Astrocyte (in vitro differentiated cells and primary cell): ENCODE data around the gene DOCK3. TPM values are rescaled to one million over a fixed set of nuclear protein-coding genes. Genes with fewer than 3 reads are reported as not detected.

Experiments
- DNase-seq: peaks from one replicate; pipeline ENCODE4 v3.0.0-alpha.2; 2010; ENCODE audit warnings: low read depth
- FAIRE-seq: peaks from 2 replicates; lab custom pipeline; 2011; peaks lifted over from hg19 to GRCh38; lab: Jason Lieb, UNC
- H2AFZ ChIP-seq: 2 replicates; pipeline ENCODE4 v1.6.0; 2012; ENCODE audit warnings: low read depth, low read length, inconsistent platforms
- H3K27ac ChIP-seq: 2 replicates; pipeline ENCODE4 v1.5.1; 2011; ENCODE audit warnings: low read depth, low read length, inconsistent platforms
- H3K27me3 ChIP-seq: 2 replicates; pipeline ENCODE4 v1.6.0; 2011; ENCODE audit warnings: low read length, inconsistent platforms; ENCODE audit not compliant: insufficient read depth
- H3K36me3 ChIP-seq: 2 replicates; pipeline ENCODE4 v1.5.1; 2011; ENCODE audit warnings: low read length, inconsistent platforms; ENCODE audit not compliant: insufficient read depth
- H3K4me1 ChIP-seq: 2 replicates; pipeline ENCODE4 v1.5.1; 2011; ENCODE audit warnings: low read length, inconsistent platforms; ENCODE audit not compliant: insufficient read depth
- H3K4me2 ChIP-seq: 2 replicates; pipeline ENCODE4 v1.6.0; 2012; ENCODE audit warnings: low read length, inconsistent platforms
- H3K4me3 ChIP-seq: 2 replicates; pipeline ENCODE4 v1.5.1; 2011; ENCODE audit warnings: low read depth, mild to moderate bottlenecking, low read length, inconsistent platforms; ENCODE audit not compliant: insufficient read depth
- H3K79me2 ChIP-seq: 2 replicates; pipeline ENCODE4 v1.6.0; 2012; ENCODE audit warnings: mild to moderate bottlenecking, low read length, inconsistent platforms; ENCODE audit not compliant: insufficient read depth
- H3K9ac ChIP-seq: 2 replicates; pipeline ENCODE4 v1.6.0; 2012; ENCODE audit warnings: mild to moderate bottlenecking, low read length, inconsistent platforms
- H3K9me3 ChIP-seq: 2 replicates; pipeline ENCODE4 v1.5.1; 2012; ENCODE audit warnings: low read depth, mild to moderate bottlenecking, low read length, inconsistent platforms; ENCODE audit not compliant: insufficient read depth
- H4K20me1 ChIP-seq: 2 replicates; pipeline ENCODE4 v1.6.0; 2012; ENCODE audit warnings: low read length, inconsistent platforms; ENCODE audit not compliant: insufficient read depth
- H3K27ac Mint-ChIP-seq: one replicate; pipeline ENCODE4 v1.8.0; 2021; ENCODE audit warnings: mild to moderate bottlenecking, mixed read lengths; ENCODE audit not compliant: unreplicated experiment
- H3K27me3 Mint-ChIP-seq: one replicate; pipeline ENCODE4 v1.8.0; 2021; ENCODE audit warnings: low read depth, mixed read lengths; ENCODE audit not compliant: unreplicated experiment
- H3K36me3 Mint-ChIP-seq: one replicate; pipeline ENCODE4 v1.8.0; 2021; ENCODE audit warnings: low read depth, mixed read lengths; ENCODE audit not compliant: unreplicated experiment
- H3K4me1 Mint-ChIP-seq: one replicate; pipeline ENCODE4 v1.8.0; 2021; ENCODE audit warnings: low read depth, mixed read lengths; ENCODE audit not compliant: unreplicated experiment
- H3K4me3 Mint-ChIP-seq: one replicate; pipeline ENCODE4 v1.8.0; 2021; ENCODE audit warnings: mild to moderate bottlenecking, moderate library complexity, mixed read lengths; ENCODE audit not compliant: unreplicated experiment
- H3K9me3 Mint-ChIP-seq: one replicate; pipeline ENCODE4 v1.8.0; 2021; ENCODE audit warnings: mild to moderate bottlenecking, mixed read lengths; ENCODE audit not compliant: unreplicated experiment
- EZH2 ChIP-seq: IDR thresholded peaks from 2 replicates; pipeline ENCODE4 v1.6.1; 2012; ENCODE audit warnings: mild to moderate bottlenecking, low read length, inconsistent platforms; ENCODE audit not compliant: insufficient read depth
- total RNA-seq: library from RNA; stranded (reverse); gene quantifications from 2 replicates; pipeline ENCODE4 v1.2.1, GENCODE V29; 2021
- TF ChIP-seq, protein P1 (sequence below): IDR thresholded peaks from 2 replicates; pipeline ENCODE4 v1.5.1; 2011; ENCODE audit warnings: low read depth, mild to moderate bottlenecking, inconsistent platforms, low read length, moderate library complexity; ENCODE audit not compliant: insufficient read depth

DOCK3 gene
- total RNA-seq, 1 donor from 2014 or later, result 3.3 TPM

DNA sequence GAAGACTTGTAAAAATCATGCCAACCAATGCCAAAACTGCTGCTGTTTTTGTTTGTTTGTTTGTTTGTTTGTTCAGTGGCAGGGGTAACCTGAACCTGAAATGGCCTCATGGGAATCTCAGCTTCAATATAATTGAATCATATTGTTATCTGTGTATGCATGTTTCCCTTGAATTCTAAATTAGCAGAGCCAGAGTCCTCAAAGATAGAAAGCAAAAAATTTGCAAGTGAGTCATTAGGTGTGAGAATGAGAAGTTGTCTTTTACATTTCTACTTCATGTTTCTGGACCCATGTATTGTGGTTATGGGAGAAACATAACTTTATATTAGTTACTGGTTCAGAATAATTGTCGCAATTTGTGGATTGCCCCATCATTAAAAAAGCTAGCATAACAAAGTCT, 249.2 kb downstream of the DOCK3 start:
- no peaks in the 10 kb centered on the region for H3K36me3 ChIP-seq
- no peak overlapping the region for H3K4me3 Mint-ChIP-seq
- no peak for TF ChIP-seq EZH2
- TF ChIP-seq, protein P1, sequence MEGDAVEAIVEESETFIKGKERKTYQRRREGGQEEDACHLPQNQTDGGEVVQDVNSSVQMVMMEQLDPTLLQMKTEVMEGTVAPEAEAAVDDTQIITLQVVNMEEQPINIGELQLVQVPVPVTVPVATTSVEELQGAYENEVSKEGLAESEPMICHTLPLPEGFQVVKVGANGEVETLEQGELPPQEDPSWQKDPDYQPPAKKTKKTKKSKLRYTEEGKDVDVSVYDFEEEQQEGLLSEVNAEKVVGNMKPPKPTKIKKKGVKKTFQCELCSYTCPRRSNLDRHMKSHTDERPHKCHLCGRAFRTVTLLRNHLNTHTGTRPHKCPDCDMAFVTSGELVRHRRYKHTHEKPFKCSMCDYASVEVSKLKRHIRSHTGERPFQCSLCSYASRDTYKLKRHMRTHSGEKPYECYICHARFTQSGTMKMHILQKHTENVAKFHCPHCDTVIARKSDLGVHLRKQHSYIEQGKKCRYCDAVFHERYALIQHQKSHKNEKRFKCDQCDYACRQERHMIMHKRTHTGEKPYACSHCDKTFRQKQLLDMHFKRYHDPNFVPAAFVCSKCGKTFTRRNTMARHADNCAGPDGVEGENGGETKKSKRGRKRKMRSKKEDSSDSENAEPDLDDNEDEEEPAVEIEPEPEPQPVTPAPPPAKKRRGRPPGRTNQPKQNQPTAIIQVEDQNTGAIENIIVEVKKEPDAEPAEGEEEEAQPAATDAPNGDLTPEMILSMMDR, result no peak
- H4K20me1 ChIP-seq, result no peaks in the 10 kb centered on the region
- H3K27ac ChIP-seq, result no peak overlapping the region
- no peak overlapping the region for H2AFZ ChIP-seq
- H3K79me2 ChIP-seq, result no peaks in the 10 kb centered on the region
- H3K27ac Mint-ChIP-seq, result no peak overlapping the region
- H3K9me3 Mint-ChIP-seq, result peaks cover 18% of the 10 kb centered on the region
- H3K27me3 ChIP-seq, result no peaks in the 10 kb centered on the region
- DNase-seq (no peak), FAIRE-seq (no peak)
- peaks cover 2% of the 10 kb centered on the region for H3K36me3 Mint-ChIP-seq
- H3K4me2 ChIP-seq, result no peak overlapping the region
- H3K4me3 ChIP-seq, result no peak overlapping the region
- H3K27me3 Mint-ChIP-seq, result no peaks in the 10 kb centered on the region
- no peaks in the 10 kb centered on the region for H3K4me1 Mint-ChIP-seq
- H3K9ac ChIP-seq, result no peak overlapping the region
- H3K4me1 ChIP-seq, result no peaks in the 10 kb centered on the region
- no peaks in the 10 kb centered on the region for H3K9me3 ChIP-seq

DNA sequence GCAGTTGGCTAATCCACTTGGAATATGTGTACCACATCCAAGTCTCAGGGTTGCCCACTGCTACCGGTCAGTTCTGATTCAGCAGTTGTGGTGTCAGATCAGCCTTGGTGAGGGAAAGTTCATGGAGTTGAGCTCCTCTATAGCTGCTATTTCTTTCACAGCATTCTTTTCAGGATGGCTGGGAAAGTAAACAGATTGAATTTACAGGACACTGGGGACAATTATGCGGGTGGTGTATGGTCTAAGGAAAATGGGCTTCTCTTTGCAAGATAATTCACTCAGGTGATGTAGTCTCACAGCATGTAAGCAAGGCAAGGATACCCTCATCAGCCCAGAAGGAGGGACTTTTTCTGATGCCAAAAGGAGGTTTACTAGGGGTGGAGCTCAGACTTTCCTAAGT, 249.9 kb downstream of the DOCK3 start:
- Histone ChIP-seq H3K4me2 (no peak overlapping the region), H3K4me3 (no peak overlapping the region), H3K79me2 (no peaks in the 10 kb centered on the region), H4K20me1 (no peaks in the 10 kb centered on the region), H3K9ac (no peak overlapping the region), H2AFZ (no peak overlapping the region), H3K36me3 (no peaks in the 10 kb centered on the region), H3K9me3 (no peaks in the 10 kb centered on the region), H3K4me1 (no peaks in the 10 kb centered on the region), H3K27me3 (no peaks in the 10 kb centered on the region), H3K27ac (no peak overlapping the region)
- FAIRE-seq (no peak), DNase-seq (no peak)
- no peaks in the 10 kb centered on the region for H3K27me3 Mint-ChIP-seq
- H3K4me3 Mint-ChIP-seq, result no peak overlapping the region
- peaks cover 13% of the 10 kb centered on the region for H3K9me3 Mint-ChIP-seq
- no peaks in the 10 kb centered on the region for H3K4me1 Mint-ChIP-seq
- TF ChIP-seq, protein P1, result no peak
- no peak for TF ChIP-seq EZH2
- H3K27ac Mint-ChIP-seq, result no peak overlapping the region
- H3K36me3 Mint-ChIP-seq, result peaks cover 2% of the 10 kb centered on the region

DNA sequence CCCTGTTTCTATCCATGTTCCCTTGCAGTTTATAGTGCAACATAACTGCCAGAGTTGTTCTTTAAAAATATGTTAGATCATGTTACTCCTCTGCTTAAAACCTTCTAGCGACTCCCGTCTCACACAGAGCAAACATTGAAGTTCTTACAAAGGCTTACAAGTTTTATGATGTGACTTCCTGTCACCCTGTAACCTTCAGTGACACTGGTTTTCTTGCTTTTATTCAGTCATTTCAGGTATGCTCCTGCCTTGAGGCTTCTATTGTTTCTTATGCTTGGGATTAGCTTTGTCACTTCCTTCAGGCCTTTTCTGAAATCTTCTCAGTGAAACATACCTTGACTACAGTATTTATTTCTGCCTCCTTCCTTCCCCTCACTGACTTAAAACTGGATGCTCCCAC, 252.1 kb downstream of the DOCK3 start:
- Histone ChIP-seq H3K4me3 (no peak overlapping the region), H3K27me3 (no peaks in the 10 kb centered on the region), H3K4me1 (no peaks in the 10 kb centered on the region), H3K27ac (no peak overlapping the region), H4K20me1 (no peaks in the 10 kb centered on the region), H2AFZ (no peak overlapping the region), H3K79me2 (no peaks in the 10 kb centered on the region), H3K4me2 (no peak overlapping the region), H3K9me3 (no peaks in the 10 kb centered on the region), H3K36me3 (no peaks in the 10 kb centered on the region), H3K9ac (no peak overlapping the region)
- TF ChIP-seq, protein P1, result no peak
- no peak for TF ChIP-seq EZH2
- peaks cover 9% of the 10 kb centered on the region for H3K9me3 Mint-ChIP-seq
- H3K4me1 Mint-ChIP-seq, result no peaks in the 10 kb centered on the region
- H3K27me3 Mint-ChIP-seq, result no peaks in the 10 kb centered on the region
- H3K4me3 Mint-ChIP-seq, result no peak overlapping the region
- FAIRE-seq (no peak), DNase-seq (no peak)
- H3K36me3 Mint-ChIP-seq, result peaks cover 2% of the 10 kb centered on the region
- H3K27ac Mint-ChIP-seq, result no peak overlapping the region
